Uterus (tissue), 2 donors: ENCODE data around the gene HEATR5A.

ENCODE experiments used
- POLR2A ChIP-seq, 2 donors: fragments of 450-650 bp; IDR thresholded peaks; one replicate each; pipeline ENCODE4 v1.6.1; 2016; ENCODE audit warnings: antibody characterized with exemption in 2 of 2, mild to moderate bottlenecking in 1 of 2, moderate library complexity in 1 of 2
- TF ChIP-seq, protein P1 (sequence below), 4 experiments: fragments of 200-600 bp in 2 of 4; fragments of 450-650 bp in 2 of 4; sonication (generic) in 2 of 4; IDR thresholded peaks; one replicate each; pipeline ENCODE4 v1.5.1; 2016 to 2019; ENCODE audit warnings: antibody characterized with exemption in 4 of 4, mild to moderate bottlenecking in 2 of 4, moderate library complexity in 1 of 4

DNA sequence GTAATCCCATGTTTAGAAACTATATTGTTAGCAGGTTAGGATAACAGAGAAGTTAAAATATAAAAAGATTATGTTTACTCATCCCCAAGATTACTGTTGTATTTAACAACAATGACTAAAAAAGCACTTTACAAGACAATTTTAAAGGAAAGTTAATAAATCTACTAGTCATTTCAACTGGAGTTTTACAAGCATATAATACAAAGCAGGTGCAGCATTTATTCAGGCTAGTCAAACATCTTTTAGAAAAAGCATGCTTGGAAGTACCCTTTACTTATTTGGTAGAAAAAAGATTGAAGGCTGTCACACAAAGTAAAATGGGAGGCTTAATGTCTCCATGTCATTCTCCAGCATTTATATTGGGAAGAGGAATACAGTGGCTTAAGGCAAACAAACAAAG lies 80.6 kb downstream of the HEATR5A start:
- TF ChIP-seq, protein P1, sequence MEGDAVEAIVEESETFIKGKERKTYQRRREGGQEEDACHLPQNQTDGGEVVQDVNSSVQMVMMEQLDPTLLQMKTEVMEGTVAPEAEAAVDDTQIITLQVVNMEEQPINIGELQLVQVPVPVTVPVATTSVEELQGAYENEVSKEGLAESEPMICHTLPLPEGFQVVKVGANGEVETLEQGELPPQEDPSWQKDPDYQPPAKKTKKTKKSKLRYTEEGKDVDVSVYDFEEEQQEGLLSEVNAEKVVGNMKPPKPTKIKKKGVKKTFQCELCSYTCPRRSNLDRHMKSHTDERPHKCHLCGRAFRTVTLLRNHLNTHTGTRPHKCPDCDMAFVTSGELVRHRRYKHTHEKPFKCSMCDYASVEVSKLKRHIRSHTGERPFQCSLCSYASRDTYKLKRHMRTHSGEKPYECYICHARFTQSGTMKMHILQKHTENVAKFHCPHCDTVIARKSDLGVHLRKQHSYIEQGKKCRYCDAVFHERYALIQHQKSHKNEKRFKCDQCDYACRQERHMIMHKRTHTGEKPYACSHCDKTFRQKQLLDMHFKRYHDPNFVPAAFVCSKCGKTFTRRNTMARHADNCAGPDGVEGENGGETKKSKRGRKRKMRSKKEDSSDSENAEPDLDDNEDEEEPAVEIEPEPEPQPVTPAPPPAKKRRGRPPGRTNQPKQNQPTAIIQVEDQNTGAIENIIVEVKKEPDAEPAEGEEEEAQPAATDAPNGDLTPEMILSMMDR (IDR thresholded peaks at IDR 0.05) = no peak
- TF ChIP-seq POLR2A (IDR thresholded peaks at IDR 0.05) = no peak
